ENCODE data around the gene FAM20B. TPM values are rescaled to one million over a fixed set of nuclear protein-coding genes. Genes with fewer than 3 reads are reported as not detected.

Gene FAM20B
- total and polyA plus RNA-seq, 2 of the 13 experiments (the other 11 are each of a cell fraction or from before 2014, with no cell fraction given): 13.8 to 26.9 TPM

DNA sequence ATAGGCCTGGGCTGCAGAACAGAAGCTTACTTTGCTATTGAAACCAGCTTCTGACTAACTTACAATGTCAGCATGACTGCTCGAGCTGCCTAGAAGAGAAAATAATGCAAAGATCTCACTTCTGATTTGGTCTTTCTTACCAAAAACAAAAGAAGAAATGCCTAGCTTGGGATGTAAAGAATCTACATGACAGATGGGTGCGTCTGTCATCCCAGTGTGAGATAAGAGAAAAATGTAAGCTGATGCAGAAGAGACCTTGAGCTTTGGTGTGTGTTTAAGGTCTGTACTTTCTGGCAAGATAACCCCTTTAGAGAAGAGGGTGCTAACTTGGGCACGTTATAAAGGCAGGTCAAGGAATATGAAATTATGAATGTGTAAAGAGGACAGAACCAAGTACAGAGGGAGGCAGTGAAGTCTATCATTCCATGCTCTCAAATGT, 3.6 kb downstream of the FAM20B start:
- Histone ChIP-seq H3K27me3 (ENCODE audit: control insufficient read depth in 1 of 2, insufficient read depth in 2 of 2, low read length in 2 of 2) (no peaks in the 10 kb centered on the region), H3K4me2 (ENCODE audit: low read depth, low read length) (peak overlapping the region; percentile 61), H3K27ac (ENCODE audit: extremely low read length, insufficient read depth, low read length) (peak overlapping the region; percentile 41), H3K9me3 (ENCODE audit: low read length) (no peaks in the 10 kb centered on the region), H2AFZ (ENCODE audit: low read length) (no peak overlapping the region), H3K36me3 (replicated peaks in 1 of 2; ENCODE audit: control insufficient read depth in 1 of 2, insufficient read depth in 2 of 2, low read length in 2 of 2) (no peaks in the 10 kb centered on the region), H3K9ac (ENCODE audit: insufficient read depth, low read depth, low read length) (no peak overlapping the region; the same call in 1 of the 2 replicates), H3K4me1 (ENCODE audit: insufficient read depth, low read length) (peaks cover 69% of the 10 kb centered on the region), H3K79me2 (ENCODE audit: insufficient read depth, low read length) (peaks cover 77% of the 10 kb centered on the region), H3K4me3 (replicated peaks in 1 of 3; ENCODE audit: insufficient read depth in 1 of 3, low read depth in 2 of 3, low read length in 3 of 3) (no peak overlapping the region), H4K20me1 (ENCODE audit: insufficient read depth, low read length) (no peaks in the 10 kb centered on the region)
- no TSS peak for BruUV-seq (replicated peaks)
- CTCF ChIA-PET (ENCODE audit: low intra/inter-chr PET ratio, low total read pairs): no interaction called here
- peak; percentile 72 for FAIRE-seq
- DNase-seq (ENCODE audit: low spot score): peak; percentile 49
- in situ Hi-C loops (cut with HindIII; ENCODE audit: extremely low pct_ligation_motif_present, low pct_unique_long_range_greater_than_20kb) (no loop called here), intact Hi-C loops (cut with micrococcal nuclease; ENCODE audit: unreplicated experiment) (no loop called here)
- 2% methylated on average over 3 of the region's 3 CpGs for WGBS (ENCODE audit: low lambda C conversion rate)
- ATAC-seq: no peak
- POLR2A ChIA-PET: interaction anchor here (0.7 to 1.5 kb wide), 2 partner anchors 45 to 113 kb away, joined by 3 read pairs; no protein-coding TSS in a partner anchor
- TF ChIP-seq ZBTB42 (CRISPR knock-in tag; IDR thresholded peaks at IDR 0.05): no peak
- TF ChIP-seq, protein P1, sequence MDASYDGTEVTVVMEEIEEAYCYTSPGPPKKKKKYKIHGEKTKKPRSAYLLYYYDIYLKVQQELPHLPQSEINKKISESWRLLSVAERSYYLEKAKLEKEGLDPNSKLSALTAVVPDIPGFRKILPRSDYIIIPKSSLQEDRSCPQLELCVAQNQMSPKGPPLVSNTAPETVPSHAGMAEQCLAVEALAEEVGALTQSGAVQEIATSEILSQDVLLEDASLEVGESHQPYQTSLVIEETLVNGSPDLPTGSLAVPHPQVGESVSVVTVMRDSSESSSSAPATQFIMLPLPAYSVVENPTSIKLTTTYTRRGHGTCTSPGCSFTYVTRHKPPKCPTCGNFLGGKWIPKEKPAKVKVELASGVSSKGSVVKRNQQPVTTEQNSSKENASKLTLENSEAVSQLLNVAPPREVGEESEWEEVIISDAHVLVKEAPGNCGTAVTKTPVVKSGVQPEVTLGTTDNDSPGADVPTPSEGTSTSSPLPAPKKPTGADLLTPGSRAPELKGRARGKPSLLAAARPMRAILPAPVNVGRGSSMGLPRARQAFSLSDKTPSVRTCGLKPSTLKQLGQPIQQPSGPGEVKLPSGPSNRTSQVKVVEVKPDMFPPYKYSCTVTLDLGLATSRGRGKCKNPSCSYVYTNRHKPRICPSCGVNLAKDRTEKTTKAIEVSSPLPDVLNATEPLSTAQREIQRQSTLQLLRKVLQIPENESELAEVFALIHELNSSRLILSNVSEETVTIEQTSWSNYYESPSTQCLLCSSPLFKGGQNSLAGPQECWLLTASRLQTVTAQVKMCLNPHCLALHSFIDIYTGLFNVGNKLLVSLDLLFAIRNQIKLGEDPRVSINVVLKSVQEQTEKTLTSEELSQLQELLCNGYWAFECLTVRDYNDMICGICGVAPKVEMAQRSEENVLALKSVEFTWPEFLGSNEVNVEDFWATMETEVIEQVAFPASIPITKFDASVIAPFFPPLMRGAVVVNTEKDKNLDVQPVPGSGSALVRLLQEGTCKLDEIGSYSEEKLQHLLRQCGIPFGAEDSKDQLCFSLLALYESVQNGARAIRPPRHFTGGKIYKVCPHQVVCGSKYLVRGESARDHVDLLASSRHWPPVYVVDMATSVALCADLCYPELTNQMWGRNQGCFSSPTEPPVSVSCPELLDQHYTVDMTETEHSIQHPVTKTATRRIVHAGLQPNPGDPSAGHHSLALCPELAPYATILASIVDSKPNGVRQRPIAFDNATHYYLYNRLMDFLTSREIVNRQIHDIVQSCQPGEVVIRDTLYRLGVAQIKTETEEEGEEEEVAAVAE (CRISPR knock-in tag; IDR thresholded peaks at IDR 0.05; ENCODE audit: borderline replicate concordance): no peak
- TF ChIP-seq, protein P2, sequence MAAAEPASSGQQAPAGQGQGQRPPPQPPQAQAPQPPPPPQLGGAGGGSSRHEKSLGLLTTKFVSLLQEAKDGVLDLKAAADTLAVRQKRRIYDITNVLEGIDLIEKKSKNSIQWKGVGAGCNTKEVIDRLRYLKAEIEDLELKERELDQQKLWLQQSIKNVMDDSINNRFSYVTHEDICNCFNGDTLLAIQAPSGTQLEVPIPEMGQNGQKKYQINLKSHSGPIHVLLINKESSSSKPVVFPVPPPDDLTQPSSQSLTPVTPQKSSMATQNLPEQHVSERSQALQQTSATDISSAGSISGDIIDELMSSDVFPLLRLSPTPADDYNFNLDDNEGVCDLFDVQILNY (CRISPR knock-in tag; conservative IDR thresholded peaks at IDR 0.05): no peak
- TF ChIP-seq PRPF4 (IDR thresholded peaks at IDR 0.05; ENCODE audit: low read depth, low read length, poor library complexity, severe bottlenecking): no peak
- TF ChIP-seq MYC (CRISPR knock-in tag; IDR thresholded peaks at IDR 0.05; ENCODE audit: borderline replicate concordance): no peak
- no peak for TF ChIP-seq REL (CRISPR knock-in tag; conservative IDR thresholded peaks at IDR 0.05)
- TF ChIP-seq SALL2 (CRISPR knock-in tag; IDR thresholded peaks at IDR 0.05): no peak
- TF ChIP-seq RFX1 (IDR thresholded peaks at IDR 0.05): no peak
- no peak for TF ChIP-seq TRIM24 (CRISPR knock-in tag; IDR thresholded peaks at IDR 0.05)
- TF ChIP-seq, protein P3, sequence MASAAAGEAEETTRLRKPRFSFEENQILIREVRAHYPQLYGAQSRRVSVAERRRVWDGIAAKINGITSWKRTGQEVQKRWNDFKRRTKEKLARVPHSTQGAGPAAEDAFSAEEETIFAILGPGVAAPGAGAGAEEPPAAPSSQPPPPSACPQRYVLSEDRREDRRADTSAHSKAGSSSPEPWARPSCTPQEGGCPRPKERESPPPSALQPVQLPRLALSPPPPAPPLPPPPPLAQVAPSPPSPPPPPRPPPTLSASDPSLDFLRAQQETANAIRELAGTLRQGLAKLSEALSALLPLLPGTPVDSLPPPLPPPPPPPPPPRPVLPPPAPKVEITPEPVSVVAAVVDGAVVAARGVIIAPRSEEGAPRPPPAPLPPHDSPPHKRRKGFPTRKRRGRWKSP (CRISPR knock-in tag; IDR thresholded peaks at IDR 0.05): no peak
- TF ChIP-seq ZFY (CRISPR knock-in tag; IDR thresholded peaks at IDR 0.05): no peak
- TF ChIP-seq, protein P4, sequence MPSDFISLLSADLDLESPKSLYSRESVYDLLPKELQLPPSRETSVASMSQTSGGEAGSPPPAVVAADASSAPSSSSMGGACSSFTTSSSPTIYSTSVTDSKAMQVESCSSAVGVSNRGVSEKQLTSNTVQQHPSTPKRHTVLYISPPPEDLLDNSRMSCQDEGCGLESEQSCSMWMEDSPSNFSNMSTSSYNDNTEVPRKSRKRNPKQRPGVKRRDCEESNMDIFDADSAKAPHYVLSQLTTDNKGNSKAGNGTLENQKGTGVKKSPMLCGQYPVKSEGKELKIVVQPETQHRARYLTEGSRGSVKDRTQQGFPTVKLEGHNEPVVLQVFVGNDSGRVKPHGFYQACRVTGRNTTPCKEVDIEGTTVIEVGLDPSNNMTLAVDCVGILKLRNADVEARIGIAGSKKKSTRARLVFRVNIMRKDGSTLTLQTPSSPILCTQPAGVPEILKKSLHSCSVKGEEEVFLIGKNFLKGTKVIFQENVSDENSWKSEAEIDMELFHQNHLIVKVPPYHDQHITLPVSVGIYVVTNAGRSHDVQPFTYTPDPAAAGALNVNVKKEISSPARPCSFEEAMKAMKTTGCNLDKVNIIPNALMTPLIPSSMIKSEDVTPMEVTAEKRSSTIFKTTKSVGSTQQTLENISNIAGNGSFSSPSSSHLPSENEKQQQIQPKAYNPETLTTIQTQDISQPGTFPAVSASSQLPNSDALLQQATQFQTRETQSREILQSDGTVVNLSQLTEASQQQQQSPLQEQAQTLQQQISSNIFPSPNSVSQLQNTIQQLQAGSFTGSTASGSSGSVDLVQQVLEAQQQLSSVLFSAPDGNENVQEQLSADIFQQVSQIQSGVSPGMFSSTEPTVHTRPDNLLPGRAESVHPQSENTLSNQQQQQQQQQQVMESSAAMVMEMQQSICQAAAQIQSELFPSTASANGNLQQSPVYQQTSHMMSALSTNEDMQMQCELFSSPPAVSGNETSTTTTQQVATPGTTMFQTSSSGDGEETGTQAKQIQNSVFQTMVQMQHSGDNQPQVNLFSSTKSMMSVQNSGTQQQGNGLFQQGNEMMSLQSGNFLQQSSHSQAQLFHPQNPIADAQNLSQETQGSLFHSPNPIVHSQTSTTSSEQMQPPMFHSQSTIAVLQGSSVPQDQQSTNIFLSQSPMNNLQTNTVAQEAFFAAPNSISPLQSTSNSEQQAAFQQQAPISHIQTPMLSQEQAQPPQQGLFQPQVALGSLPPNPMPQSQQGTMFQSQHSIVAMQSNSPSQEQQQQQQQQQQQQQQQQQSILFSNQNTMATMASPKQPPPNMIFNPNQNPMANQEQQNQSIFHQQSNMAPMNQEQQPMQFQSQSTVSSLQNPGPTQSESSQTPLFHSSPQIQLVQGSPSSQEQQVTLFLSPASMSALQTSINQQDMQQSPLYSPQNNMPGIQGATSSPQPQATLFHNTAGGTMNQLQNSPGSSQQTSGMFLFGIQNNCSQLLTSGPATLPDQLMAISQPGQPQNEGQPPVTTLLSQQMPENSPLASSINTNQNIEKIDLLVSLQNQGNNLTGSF (CRISPR knock-in tag; IDR thresholded peaks at IDR 0.05): no peak
